HG02840 (cell line): ENCODE results near the gene C1orf87.
"Not testable (repeated sequence)": the region's sequence is repeated elsewhere in the genome, so short reads cannot be mapped to it uniquely, and the experiment has no call there.

Source experiments
- ATAC-seq: cut with Tn5 transposase; IDR thresholded peaks from one replicate; pipeline ENCODE4 v1.9.1; 2021; ENCODE audit warnings: mild to moderate bottlenecking, moderate library complexity, moderate number of reproducible peaks; ENCODE audit not compliant: unreplicated experiment, low FRiP score

C1orf87 gene

GRCh38 chr1:59997479-59998115 is 76.0 kb downstream of the C1orf87 start:
- ATAC-seq: no peak

- no peak for ATAC-seq
These were observed 79.0 kb downstream of the C1orf87 start for GRCh38 chr1:59994302-59995198.

GRCh38 chr1:59992040-59992820 is 81.3 kb downstream of the C1orf87 start:
- no peak for ATAC-seq

- no peak for ATAC-seq
These were observed 83.1 kb downstream of the C1orf87 start for GRCh38 chr1:59990470-59990869.

- no peak for ATAC-seq
These were observed 86.9 kb downstream of the C1orf87 start for GRCh38 chr1:59986516-59987310.

GRCh38 chr1:59985911-59986515 is 87.6 kb downstream of the C1orf87 start:
- ATAC-seq: no peak

- no peak for ATAC-seq
These were observed 93.9 kb downstream of the C1orf87 start for GRCh38 chr1:59979666-59980065.

GRCh38 chr1:59978511-59978910 is 95.1 kb downstream of the C1orf87 start:
- no peak for ATAC-seq

- ATAC-seq: no peak
These were observed 95.5 kb downstream of the C1orf87 start for GRCh38 chr1:59978026-59978425.

GRCh38 chr1:59977075-59977410 is 96.5 kb downstream of the C1orf87 start:
- no peak for ATAC-seq

- ATAC-seq: no peak
These were observed 97.1 kb downstream of the C1orf87 start for GRCh38 chr1:59976194-59977074.

- no peak for ATAC-seq
These were observed 99.9 kb downstream of the C1orf87 start for GRCh38 chr1:59973719-59974118.

GRCh38 chr1:59972216-59972927 is 101.2 kb downstream of the C1orf87 start:
- ATAC-seq: no peak

GRCh38 chr1:59971464-59971911 is 102.1 kb downstream of the C1orf87 start:
- no peak for ATAC-seq

- ATAC-seq: not testable (repeated sequence)
These were observed 103.9 kb downstream of the C1orf87 start for GRCh38 chr1:59969542-59970175.

- not testable (repeated sequence) for ATAC-seq
These were observed 104.8 kb downstream of the C1orf87 start for GRCh38 chr1:59968746-59969145.

GRCh38 chr1:59967780-59968179 is 105.8 kb downstream of the C1orf87 start:
- ATAC-seq: no peak
